ENCODE data around the gene CEBPA.

GRCh38 chr19:33288666-33289065, 13.7 kb downstream of the CEBPA start:
- TF ChIP-seq CTCF (IDR thresholded peaks at IDR 0.05) (no peak), POLR2AphosphoS5 (IDR thresholded peaks at IDR 0.05) (no peak)

Data from prostate gland (tissue), 2 donors.